K562 (cell line): Measurements from ENCODE around the gene NCAPD2. TPM values are rescaled to one million over a fixed set of nuclear protein-coding genes. Genes with fewer than 3 reads are reported as not detected.
A peak's percentile ranks its signal among the peaks of the same experiment; 100 is the strongest.

ENCODE experiments used
- EGR1 ChIP-seq: fragments of 450-650 bp; conservative IDR thresholded peaks from 2 replicates; pipeline ENCODE4 v1.6.1; 2017; ENCODE audit warnings: mild to moderate bottlenecking
- ZKSCAN8 ChIP-seq: fragments of 200-800 bp; sonication (Bioruptor generic); IDR thresholded peaks from 2 replicates; pipeline ENCODE4 v1.6.1; 2016; ENCODE audit warnings: missing genetic modification characterization, missing compliant biosample characterization
- ZSCAN32 ChIP-seq: fragments of 450-650 bp; formaldehyde crosslinking; IDR thresholded peaks from 2 replicates; pipeline ENCODE4 v1.4.0; 2020; ENCODE audit warnings: mild to moderate bottlenecking, moderate library complexity
- polyA plus RNA-seq, 8 experiments: library from polyadenylated mRNA; depleted of rRNA in 4 of 8; stranded (reverse) in 5 of 8; unstranded in 3 of 8; fragments of >200 nt; fragmentation: Nextera tagmentation in 2 of 8; fragmentation: Illumina TruSeq in 1 of 8; extraction: Ambion mirVana in 2 of 8; extraction: Trizol in 1 of 8; gene quantifications; 2 replicates each; pipeline versions ENCODE4 v1.2.1 to v1.2.3, GENCODE V29; 2011 to 2014; ENCODE audit warnings: inconsistent platforms in 1 of 8, missing spikeins in 1 of 8
- total RNA-seq, 7 experiments: library from RNA; depleted of rRNA in 6 of 7; stranded (reverse); fragments of >200 nt in 6 of 7; fragmentation: Illumina TruSeq in 2 of 7; extraction: Trizol in 2 of 7; gene quantifications; 2 replicates each; pipeline versions ENCODE4 v1.2.1 to v1.2.3, GENCODE V29; 2011 to 2021; ENCODE audit warnings: low replicate concordance in 1 of 7
- TF ChIP-seq, protein P1 (sequence below): fragments of 150-350 bp; IDR thresholded peaks from 2 replicates; pipeline ENCODE4 v1.6.1; 2014; ENCODE audit warnings: low read depth, mild to moderate bottlenecking, low read length, borderline replicate concordance
- TF ChIP-seq, protein P2 (sequence below): fragments of 450-650 bp; IDR thresholded peaks from 2 replicates; pipeline ENCODE4 v1.6.1; 2016; ENCODE audit warnings: borderline replicate concordance
- TF ChIP-seq, protein P3 (sequence below): fragments of 250-450 bp; sonication (Bioruptor Pico); IDR thresholded peaks from 2 replicates; pipeline ENCODE4 v1.4.0; 2020

Gene NCAPD2
- total and polyA plus RNA-seq, 9 of the 15 experiments (the other 6 are each of a cell fraction or from before 2014, with no cell fraction given): 16.9 to 93.7 (median 68.3) TPM

DNA sequence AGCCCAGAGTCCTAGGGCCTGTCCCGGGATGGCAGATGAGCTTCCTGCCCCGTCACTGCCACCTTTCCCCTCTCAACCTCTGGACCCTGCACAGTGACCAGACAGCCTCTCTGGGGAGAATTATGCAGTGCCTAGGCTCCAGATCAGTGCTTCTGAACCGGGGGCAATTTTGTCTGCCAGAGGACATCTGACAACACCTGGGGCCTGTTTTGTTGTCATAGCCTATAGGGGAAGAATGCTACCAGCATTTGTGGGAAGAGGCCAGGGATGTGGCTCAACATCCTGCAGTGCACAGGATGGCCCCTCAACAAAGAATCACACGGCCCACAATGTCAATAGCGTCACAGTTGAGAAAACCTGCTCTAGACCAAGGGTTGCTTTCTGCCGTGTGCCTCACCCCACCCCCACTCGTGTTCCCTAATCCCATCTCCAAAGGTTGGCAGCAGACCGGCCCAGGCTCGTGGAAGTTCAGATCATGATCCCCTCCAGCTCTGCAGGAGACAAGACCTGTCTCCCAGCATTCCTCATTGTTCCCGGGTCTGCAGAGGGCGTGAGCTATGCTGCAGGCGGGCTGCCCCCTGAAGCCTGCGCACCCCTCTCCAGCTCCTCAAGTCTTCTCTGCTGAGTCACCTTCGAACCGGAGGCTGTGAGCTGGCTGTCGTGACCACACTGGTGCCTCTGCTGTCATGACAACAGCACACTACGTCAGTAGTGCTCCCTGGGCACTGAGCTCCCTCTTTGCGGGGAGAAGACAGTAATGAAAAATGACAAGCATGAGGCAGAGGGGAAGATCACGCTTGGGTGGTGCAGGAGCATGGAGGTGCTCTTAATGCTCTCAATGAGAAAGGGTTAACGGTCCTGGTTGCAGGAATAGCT is 38.4 kb downstream of the NCAPD2 start (continued):
- TF ChIP-seq, protein P1, sequence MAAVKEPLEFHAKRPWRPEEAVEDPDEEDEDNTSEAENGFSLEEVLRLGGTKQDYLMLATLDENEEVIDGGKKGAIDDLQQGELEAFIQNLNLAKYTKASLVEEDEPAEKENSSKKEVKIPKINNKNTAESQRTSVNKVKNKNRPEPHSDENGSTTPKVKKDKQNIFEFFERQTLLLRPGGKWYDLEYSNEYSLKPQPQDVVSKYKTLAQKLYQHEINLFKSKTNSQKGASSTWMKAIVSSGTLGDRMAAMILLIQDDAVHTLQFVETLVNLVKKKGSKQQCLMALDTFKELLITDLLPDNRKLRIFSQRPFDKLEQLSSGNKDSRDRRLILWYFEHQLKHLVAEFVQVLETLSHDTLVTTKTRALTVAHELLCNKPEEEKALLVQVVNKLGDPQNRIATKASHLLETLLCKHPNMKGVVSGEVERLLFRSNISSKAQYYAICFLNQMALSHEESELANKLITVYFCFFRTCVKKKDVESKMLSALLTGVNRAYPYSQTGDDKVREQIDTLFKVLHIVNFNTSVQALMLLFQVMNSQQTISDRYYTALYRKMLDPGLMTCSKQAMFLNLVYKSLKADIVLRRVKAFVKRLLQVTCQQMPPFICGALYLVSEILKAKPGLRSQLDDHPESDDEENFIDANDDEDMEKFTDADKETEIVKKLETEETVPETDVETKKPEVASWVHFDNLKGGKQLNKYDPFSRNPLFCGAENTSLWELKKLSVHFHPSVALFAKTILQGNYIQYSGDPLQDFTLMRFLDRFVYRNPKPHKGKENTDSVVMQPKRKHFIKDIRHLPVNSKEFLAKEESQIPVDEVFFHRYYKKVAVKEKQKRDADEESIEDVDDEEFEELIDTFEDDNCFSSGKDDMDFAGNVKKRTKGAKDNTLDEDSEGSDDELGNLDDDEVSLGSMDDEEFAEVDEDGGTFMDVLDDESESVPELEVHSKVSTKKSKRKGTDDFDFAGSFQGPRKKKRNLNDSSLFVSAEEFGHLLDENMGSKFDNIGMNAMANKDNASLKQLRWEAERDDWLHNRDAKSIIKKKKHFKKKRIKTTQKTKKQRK: no peak
- TF ChIP-seq ZKSCAN8 (no peak), EGR1 (no peak), ZSCAN32 (CRISPR knock-in tag) (no peak)
- TF ChIP-seq, protein P2, sequence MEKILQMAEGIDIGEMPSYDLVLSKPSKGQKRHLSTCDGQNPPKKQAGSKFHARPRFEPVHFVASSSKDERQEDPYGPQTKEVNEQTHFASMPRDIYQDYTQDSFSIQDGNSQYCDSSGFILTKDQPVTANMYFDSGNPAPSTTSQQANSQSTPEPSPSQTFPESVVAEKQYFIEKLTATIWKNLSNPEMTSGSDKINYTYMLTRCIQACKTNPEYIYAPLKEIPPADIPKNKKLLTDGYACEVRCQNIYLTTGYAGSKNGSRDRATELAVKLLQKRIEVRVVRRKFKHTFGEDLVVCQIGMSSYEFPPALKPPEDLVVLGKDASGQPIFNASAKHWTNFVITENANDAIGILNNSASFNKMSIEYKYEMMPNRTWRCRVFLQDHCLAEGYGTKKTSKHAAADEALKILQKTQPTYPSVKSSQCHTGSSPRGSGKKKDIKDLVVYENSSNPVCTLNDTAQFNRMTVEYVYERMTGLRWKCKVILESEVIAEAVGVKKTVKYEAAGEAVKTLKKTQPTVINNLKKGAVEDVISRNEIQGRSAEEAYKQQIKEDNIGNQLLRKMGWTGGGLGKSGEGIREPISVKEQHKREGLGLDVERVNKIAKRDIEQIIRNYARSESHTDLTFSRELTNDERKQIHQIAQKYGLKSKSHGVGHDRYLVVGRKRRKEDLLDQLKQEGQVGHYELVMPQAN: 0 out of 2 replicates have a peak, but pooled peaks have one; percentile 48
- TF ChIP-seq, protein P3, sequence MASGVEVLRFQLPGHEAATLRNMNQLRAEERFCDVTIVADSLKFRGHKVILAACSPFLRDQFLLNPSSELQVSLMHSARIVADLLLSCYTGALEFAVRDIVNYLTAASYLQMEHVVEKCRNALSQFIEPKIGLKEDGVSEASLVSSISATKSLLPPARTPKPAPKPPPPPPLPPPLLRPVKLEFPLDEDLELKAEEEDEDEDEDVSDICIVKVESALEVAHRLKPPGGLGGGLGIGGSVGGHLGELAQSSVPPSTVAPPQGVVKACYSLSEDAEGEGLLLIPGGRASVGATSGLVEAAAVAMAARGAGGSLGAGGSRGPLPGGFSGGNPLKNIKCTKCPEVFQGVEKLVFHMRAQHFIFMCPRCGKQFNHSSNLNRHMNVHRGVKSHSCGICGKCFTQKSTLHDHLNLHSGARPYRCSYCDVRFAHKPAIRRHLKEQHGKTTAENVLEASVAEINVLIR: no peak
- TF ChIP-seq, all 486 proteins: peak for 74
